Heart right ventricle (tissue), 16 donors: ENCODE data around the gene ARHGAP12. TPM values are rescaled to one million over a fixed set of nuclear protein-coding genes. Genes with fewer than 3 reads are reported as not detected.

Experiments
- ATAC-seq, 8 donors: fragments of 200-7000 bp; cut with Tn5 transposase; one replicate each; pipeline ENCODE4 v1.9.1; 2020; ENCODE audit warnings: mild to moderate bottlenecking in 8 of 8, moderate library complexity in 8 of 8, moderate number of reproducible peaks in 1 of 8
- DNase-seq, 2 donors: peaks; one replicate each; pipeline ENCODE4 v3.0.0-alpha.2; 2020
- H3K27ac ChIP-seq, 10 donors: fragments of 200-600 bp; sonication (generic) in 2 of 10; one replicate each; pipeline versions ENCODE4 v1.5.0 to v1.8.0; 2020 to 2022; ENCODE audit warnings: mild to moderate bottlenecking in 3 of 10
- H3K27me3 ChIP-seq, 7 donors: fragments of 200-600 bp; one replicate each; pipeline ENCODE4 v1.8.0; 2021 to 2022; ENCODE audit warnings: mild to moderate bottlenecking in 2 of 7
- H3K36me3 ChIP-seq, 9 donors: fragments of 200-600 bp; sonication (generic) in 1 of 9; one replicate each; pipeline versions ENCODE4 v1.5.0 to v1.8.0; 2020 to 2022; ENCODE audit warnings: mild to moderate bottlenecking in 2 of 9
- H3K4me1 ChIP-seq, 9 donors: fragments of 200-600 bp; sonication (generic) in 1 of 9; one replicate each; pipeline versions ENCODE4 v1.5.0 to v1.8.0; 2020 to 2022; ENCODE audit warnings: mild to moderate bottlenecking in 4 of 9
- H3K4me3 ChIP-seq, 10 donors: fragments of 200-600 bp; sonication (generic) in 2 of 10; one replicate each; pipeline versions ENCODE4 v1.5.0 to v1.8.0; 2020 to 2022; ENCODE audit warnings: mild to moderate bottlenecking in 7 of 10, moderate library complexity in 2 of 10
- H3K9me3 ChIP-seq, 11 donors: fragments of 200-600 bp in 10 of 11; sonication (generic) in 2 of 11; one replicate each; pipeline versions ENCODE4 v1.5.0 to v1.8.0; 2013 to 2022; ENCODE audit warnings: mild to moderate bottlenecking in 2 of 11, control low read depth in 1 of 11, moderate library complexity in 1 of 11
- CTCF ChIP-seq, 9 donors: fragments of 200-600 bp; sonication (generic) in 2 of 9; IDR thresholded peaks; one replicate each; pipeline versions ENCODE4 v1.5.0 to v1.8.0; 2021 to 2022; ENCODE audit warnings: antibody characterized with exemption in 9 of 9, mild to moderate bottlenecking in 5 of 9, moderate library complexity in 1 of 9
- WGBS, 2 donors: extraction: QIAGEN DNeasy Blood & Tissue Kit; methylation state at CpG; one replicate each; pipeline ENCODE4 v1.1.7; 2013; ENCODE audit warnings: inconsistent platforms in 1 of 2; 5-methylcytosine and 5-hydroxymethylcytosine counted together
- intact Hi-C, 10 donors: fragments of 100-400 bp; cut with DNase I; formaldehyde crosslinking; loops; one replicate each; pipeline versions ENCODE4 v1.11.1 to v1.14.2; 2022
- polyA plus RNA-seq, 2 donors: library from polyadenylated mRNA; stranded (reverse); fragments of 200-250 nt; gene quantifications; one replicate each; pipeline ENCODE4 v1.2.3, GENCODE V29; 2013
- total RNA-seq, 10 donors: library from RNA; stranded (reverse); fragmentation: NEBNext Ultra II Directional in 3 of 10; extraction: Animal tissue kit (Norgen Biotek cat#: 25700) in 3 of 10; gene quantifications; one replicate each; pipeline versions ENCODE4 v1.2.1 to v1.2.4, GENCODE V29; 2021 to 2023
- donor health status: Arrhythmogenic right ventricular cardiomyopathy.
- donor health status: ischemic (EF 13 %, LVEDD 7.1; RV severe dilation, severe dysfunction).
- donor health status: healthy with polysubstance abuse.
- donor health status: DM: no; HTN: yes; CAD: no.
- donor health status: DM: no; HTN: no; CAD: no.
- donor health status: ischemic (EF 25% LVEDD 6.9; RV normal size, moderate dysfunction).
- donor health status: ischemic (EF 25% LVEDD 5.7; RV mildly dilated, moderate dysfunction).
- donor health status: healthy.
- donor health status: DM: yes; HTN: yes; CAD: no.
- donor health status: Ischemic cardiomyopathy.
- donor health status: ischemic (EF 35%, LVEDD 5.7; RV mildly dilated, moderate dysfunction).
- donor health status: nonischemic (EF 11% LVEDD 7.7; RV severe dilation, severe dysfunction).
- donor health status: DM: yes; HTN: yes; CAD: no.
- donor health status: PGD.
- donor health status: ischemic (EF 29% LVEDD 5.4; RV normal size, mild dysfunction).
- donor health status: nonischemic (EF 23%, LVEDD 6.1; RV moderate dilation, normal function).

Gene ARHGAP12
- total and polyA plus RNA-seq, 12 donors: 7.6 to 35.2 (median 21.0) TPM

GRCh38 chr10:31782701-31783100, 145.9 kb downstream of the ARHGAP12 start:
- intact Hi-C loops: no loop called here
- DNase-seq (no peak), ATAC-seq (no peak)
- no peak overlapping the region for H3K4me3 ChIP-seq
- no peaks in the 10 kb centered on the region for H3K4me1 ChIP-seq
- no peaks in the 10 kb centered on the region for H3K9me3 ChIP-seq
- no peaks in the 10 kb centered on the region for H3K36me3 ChIP-seq
- no peak for TF ChIP-seq CTCF (IDR thresholded peaks at IDR 0.05)
- no peak overlapping the region for H3K27ac ChIP-seq
- WGBS, 2 donors: 20 to 29% methylated on average over 2 of the region's 2 CpGs
- H3K27me3 ChIP-seq: no peaks in the 10 kb centered on the region

- WGBS, 2 donors: 77 to 78% methylated on average over 2 of the region's 2 CpGs
- no peak overlapping the region for H3K27ac ChIP-seq
- no peaks in the 10 kb centered on the region for H3K4me1 ChIP-seq
- no peaks in the 10 kb centered on the region for H3K27me3 ChIP-seq
- DNase-seq (no peak), ATAC-seq (no peak)
- H3K4me3 ChIP-seq: no peak overlapping the region
- no peaks in the 10 kb centered on the region for H3K36me3 ChIP-seq
- no peak for TF ChIP-seq CTCF (IDR thresholded peaks at IDR 0.05)
- intact Hi-C loops: no loop called here
- peaks cover 0 to 10% (median 0%) of the 10 kb centered on the region in 11 donors for H3K9me3 ChIP-seq
Measured at GRCh38 chr10:31780717-31781116, 147.9 kb downstream of the ARHGAP12 start.

GRCh38 chr10:31778627-31779026, 150.0 kb downstream of the ARHGAP12 start:
- DNase-seq (no peak), ATAC-seq (no peak)
- Histone ChIP-seq H3K27me3 (no peaks in the 10 kb centered on the region), H3K9me3 (peaks cover 0 to 10% (median 0%) of the 10 kb centered on the region in 11 donors), H3K36me3 (no peaks in the 10 kb centered on the region), H3K4me1 (no peaks in the 10 kb centered on the region), H3K4me3 (no peak overlapping the region), H3K27ac (no peak overlapping the region)
- WGBS, 2 donors: 89 to 96% methylated on average over 3 of the region's 3 CpGs
- no peak for TF ChIP-seq CTCF (IDR thresholded peaks at IDR 0.05)
- intact Hi-C loops: loop anchor here in 1 of 10 donors (10.0 kb wide), 1 partner anchor 1004 kb away; no protein-coding TSS in a partner anchor

- H3K9me3 ChIP-seq: peaks cover 0 to 10% (median 0%) of the 10 kb centered on the region in 11 donors
- no peak overlapping the region for H3K4me3 ChIP-seq
- no peaks in the 10 kb centered on the region for H3K36me3 ChIP-seq
- no peak for ATAC-seq
- intact Hi-C loops: loop anchor here in 1 of 10 donors (10.0 kb wide), 1 partner anchor 1001 kb away; no protein-coding TSS in a partner anchor
- no peak for TF ChIP-seq CTCF (IDR thresholded peaks at IDR 0.05)
- no peak overlapping the region for H3K27ac ChIP-seq
- H3K4me1 ChIP-seq: peaks cover 0 to 6% (median 0%) of the 10 kb centered on the region in 9 donors
- no peaks in the 10 kb centered on the region for H3K27me3 ChIP-seq
- no peak for DNase-seq
- WGBS, 2 donors: 94 to 97% methylated on average over 5 of the region's 5 CpGs
Measured at GRCh38 chr10:31776159-31776558, 152.5 kb downstream of the ARHGAP12 start.
